T-cell (primary cell): ENCODE results near the gene DUSP28. TPM values are rescaled to one million over a fixed set of nuclear protein-coding genes. Genes with fewer than 3 reads are reported as not detected.
"Not testable (repeated sequence)": the region's sequence is repeated elsewhere in the genome, so short reads cannot be mapped to it uniquely, and the experiment has no call there.

Source experiments
- ATAC-seq, 4 experiments: fragments of 200-7000 bp in 3 of 4; fragments of 150-1000 bp in 1 of 4; cut with Tn5 transposase; replicated peaks in 1 of 4; 1 replicate in 3 of 4; 2 replicates in 1 of 4; pipeline ENCODE4 v1.10.0; 2021; ENCODE audit warnings: moderate library complexity in 3 of 4, mild to moderate bottlenecking in 2 of 4, moderate number of reproducible peaks in 1 of 4
- CTCF ChIA-PET, 2 donors: fragments of 300-600 bp; sonication (Branson Sonifier 250); formaldehyde crosslinking; loops; one replicate each; lab custom pipeline; 2022; ENCODE audit warnings: antibody characterized with exemption in 2 of 2; lab: Charles Lee
- POLR2A ChIA-PET, 2 donors: fragments of 300-600 bp; sonication (Branson Sonifier 250); formaldehyde crosslinking; loops; one replicate each; lab custom pipeline; 2022; ENCODE audit warnings: antibody characterized with exemption in 2 of 2; lab: Charles Lee
- DNase-seq, 35 experiments: peaks; one replicate each; pipeline versions ENCODE4 v3.0.0 to v3.0.0-alpha.2; 2013 to 2023
- H3K27ac ChIP-seq: one replicate; pipeline ENCODE4 v1.5.1; 2013; ENCODE audit warnings: low read length
- H3K27me3 ChIP-seq, 2 experiments: replicated peaks in 1 of 2; 1 replicate in 1 of 2; 2 replicates in 1 of 2; pipeline versions ENCODE4 v1.6.1 to v1.7.0; 2013; ENCODE audit warnings: low read length in 1 of 2, mixed read lengths in 1 of 2; ENCODE audit not compliant: control insufficient read depth in 2 of 2, insufficient read depth in 2 of 2; ENCODE audit errors: extremely low read depth in 1 of 2
- H3K36me3 ChIP-seq, 2 donors: 1 replicate in 1 of 2; 2 replicates in 1 of 2; pipeline versions ENCODE4 v1.6.1 to v1.7.0; 2013; ENCODE audit warnings: low read length in 1 of 2; ENCODE audit not compliant: control insufficient read depth in 2 of 2, insufficient read depth in 1 of 2; ENCODE audit errors: extremely low read depth in 1 of 2
- H3K4me1 ChIP-seq, 2 experiments: 1 replicate in 1 of 2; 2 replicates in 1 of 2; pipeline versions ENCODE4 v1.6.1 to v1.7.0; 2013; ENCODE audit warnings: low read length in 2 of 2, mixed read lengths in 1 of 2; ENCODE audit not compliant: insufficient read depth in 2 of 2, control insufficient read depth in 1 of 2; ENCODE audit errors: extremely low read depth in 1 of 2
- H3K4me3 ChIP-seq, 2 donors: 1 replicate in 1 of 2; 2 replicates in 1 of 2; pipeline versions ENCODE4 v1.5.1 to v1.7.0; 2013; ENCODE audit warnings: mild to moderate bottlenecking in 2 of 2, low read length in 1 of 2, moderate library complexity in 1 of 2; ENCODE audit not compliant: control insufficient read depth in 1 of 2; ENCODE audit errors: extremely low read depth in 1 of 2
- H3K9me3 ChIP-seq: 2 replicates; pipeline ENCODE4 v1.7.0; 2013
- H3K27ac Mint-ChIP-seq, 2 donors: one replicate each; pipeline ENCODE4 v1.8.0; 2020 to 2021; ENCODE audit warnings: mild to moderate bottlenecking in 2 of 2, mixed read lengths in 2 of 2
- H3K27me3 Mint-ChIP-seq, 2 donors: one replicate each; pipeline ENCODE4 v1.8.0; 2021 to 2022; ENCODE audit warnings: mixed read lengths in 2 of 2
- H3K36me3 Mint-ChIP-seq: one replicate; pipeline ENCODE4 v1.8.0; 2021; ENCODE audit warnings: mixed read lengths
- H3K4me1 Mint-ChIP-seq, 3 donors: one replicate each; pipeline ENCODE4 v1.8.0; 2020 to 2022; ENCODE audit warnings: mixed read lengths in 3 of 3, mild to moderate bottlenecking in 1 of 3
- H3K4me3 Mint-ChIP-seq, 3 donors: one replicate each; pipeline ENCODE4 v1.8.0; 2020 to 2022; ENCODE audit warnings: mild to moderate bottlenecking in 3 of 3, mixed read lengths in 3 of 3, moderate library complexity in 3 of 3
- H3K9me3 Mint-ChIP-seq, 3 donors: one replicate each; pipeline ENCODE4 v1.8.0; 2020 to 2022; ENCODE audit warnings: mixed read lengths in 3 of 3
- WGBS: methylation state at CpG from one replicate; pipeline ENCODE4 v1.1.5; 2013; ENCODE audit warnings: missing lambda C conversion rate; ENCODE audit not compliant: insufficient coverage; 5-methylcytosine and 5-hydroxymethylcytosine counted together
- total RNA-seq, 35 experiments: library from RNA in 6 of 35; stranded (reverse) in 6 of 35; fragments of 120-200 nt in 1 of 35; gene quantifications; one replicate each; pipeline versions ENCODE4 v1.2.1 to v1.2.4 and lab custom pipeline; 2013 to 2026

Gene DUSP28
- total RNA-seq, 5 donors from 2014 or later (not counting 1 experiment from before 2014, with no cell fraction given): 11.0 to 17.3 (median 15.4) TPM

DNA sequence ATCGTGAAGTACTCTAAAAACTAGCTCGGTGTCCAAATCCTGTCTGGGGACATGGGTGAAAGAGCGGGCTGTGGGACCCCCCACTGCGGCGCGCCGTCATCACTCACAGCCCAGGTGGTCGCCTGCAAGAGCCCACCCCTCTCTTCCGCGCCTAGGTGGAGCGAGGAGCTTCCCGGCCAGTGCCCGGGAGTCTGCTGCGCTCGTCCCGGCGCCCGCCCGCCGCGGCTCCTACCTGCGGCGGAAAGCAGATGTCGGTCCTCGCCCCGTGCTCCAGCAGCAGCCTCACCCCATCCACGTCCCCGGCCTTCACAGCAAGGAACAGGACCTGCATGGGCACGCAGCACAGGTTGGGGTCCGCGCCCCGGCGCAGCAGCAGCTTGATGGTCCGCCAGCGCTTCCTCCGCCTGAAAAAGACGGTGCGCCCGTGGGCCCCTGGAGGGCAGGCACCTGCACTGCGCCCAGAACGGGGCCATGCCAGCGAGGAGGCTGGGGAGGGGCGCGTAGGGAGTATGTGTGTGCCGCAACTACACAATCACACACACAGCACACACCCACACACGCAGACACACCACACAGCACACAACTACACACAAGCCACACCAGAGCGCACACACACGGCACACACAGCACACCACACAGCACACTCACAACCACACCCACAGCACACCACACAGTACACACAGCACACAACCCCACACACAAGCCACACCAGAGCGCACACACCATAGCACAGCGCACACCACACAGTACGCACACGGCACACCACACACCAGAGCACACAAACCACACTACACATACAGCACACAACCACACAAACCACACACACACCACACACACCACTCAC, 39.8 kb upstream of the DUSP28 start:
- Mint-ChIP-seq H3K4me3 (no peak overlapping the region), H3K4me1 (peaks cover 3 to 4% (median 4%) of the 10 kb centered on the region in 3 donors), H3K27ac (no peak overlapping the region), H3K27me3 (peaks cover 0 to 4% of the 10 kb centered on the region in 2 donors), H3K36me3 (peaks cover 44% of the 10 kb centered on the region), H3K9me3 (peaks cover 0 to 5% (median 2%) of the 10 kb centered on the region in 3 donors)
- H3K9me3 ChIP-seq: no peaks in the 10 kb centered on the region
- no peak overlapping the region for H3K27ac ChIP-seq
- WGBS: 59% methylated on average over 43 of the region's 52 CpGs
- H3K4me3 ChIP-seq: no peak overlapping the region
- POLR2A ChIA-PET: no interaction called here
- no peak for ATAC-seq
- H3K27me3 ChIP-seq: no peaks in the 10 kb centered on the region
- no peaks in the 10 kb centered on the region for H3K4me1 ChIP-seq
- no peak for DNase-seq
- peaks cover 15 to 30% of the 10 kb centered on the region in 2 donors for H3K36me3 ChIP-seq
- CTCF ChIA-PET: no interaction called here

DNA sequence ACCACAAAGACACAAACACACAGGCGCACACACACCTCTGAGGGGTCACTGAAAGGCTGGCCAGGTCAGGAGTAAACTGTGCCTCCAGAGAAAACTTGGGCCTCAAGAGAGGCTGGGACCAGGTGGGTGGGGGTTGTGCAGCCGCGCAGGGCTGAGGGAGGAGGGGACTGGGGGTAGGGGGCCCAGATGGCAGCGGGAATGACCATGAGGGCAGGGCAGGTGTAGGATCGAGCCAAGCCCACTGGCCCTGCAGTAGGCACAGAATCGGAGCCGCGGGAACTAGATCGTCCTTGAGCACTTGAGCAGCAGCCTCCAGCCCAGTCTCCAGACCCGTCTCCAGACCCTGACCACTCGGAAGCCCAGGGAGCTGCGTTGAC, 39.2 kb upstream of the DUSP28 start:
- WGBS: 100% methylated on average over 11 of the region's 12 CpGs
- no peak overlapping the region for H3K27ac Mint-ChIP-seq
- peaks cover 15 to 36% of the 10 kb centered on the region in 2 donors for H3K36me3 ChIP-seq
- no peaks in the 10 kb centered on the region for H3K9me3 ChIP-seq
- no peak overlapping the region for H3K4me3 Mint-ChIP-seq
- no peak overlapping the region for H3K4me3 ChIP-seq
- POLR2A ChIA-PET: no interaction called here
- H3K27ac ChIP-seq: no peak overlapping the region
- DNase-seq (no peak), ATAC-seq (no peak)
- no peaks in the 10 kb centered on the region for H3K27me3 ChIP-seq
- H3K4me1 ChIP-seq: no peaks in the 10 kb centered on the region
- H3K27me3 Mint-ChIP-seq: peaks cover 0 to 4% of the 10 kb centered on the region in 2 donors
- peaks cover 3 to 4% (median 4%) of the 10 kb centered on the region in 3 donors for H3K4me1 Mint-ChIP-seq
- CTCF ChIA-PET: no interaction called here
- peaks cover 49% of the 10 kb centered on the region for H3K36me3 Mint-ChIP-seq
- H3K9me3 Mint-ChIP-seq: peaks cover 0 to 5% (median 2%) of the 10 kb centered on the region in 3 donors

DNA sequence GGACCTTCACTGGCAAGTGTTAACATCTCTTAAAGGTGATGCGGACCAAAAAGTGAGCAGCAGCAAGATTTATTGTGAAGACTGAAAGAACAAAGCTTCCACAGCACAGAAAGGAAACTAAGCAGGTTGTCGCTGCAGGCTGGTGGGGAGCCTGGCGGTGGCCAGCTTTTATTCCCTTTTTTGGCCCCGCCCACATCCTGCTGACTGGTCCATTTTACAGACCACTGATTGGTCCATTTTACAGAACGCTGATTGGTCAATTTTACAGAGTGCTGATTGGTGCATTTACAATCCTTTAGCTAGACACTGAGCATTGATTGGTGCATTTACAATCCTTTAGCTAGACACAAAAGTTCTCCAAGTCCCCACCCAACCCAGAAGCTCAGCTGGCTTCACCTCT, 38.3 kb upstream of the DUSP28 start:
- peaks cover 55% of the 10 kb centered on the region for H3K36me3 Mint-ChIP-seq
- POLR2A ChIA-PET, H3K9me3 Mint-ChIP-seq, H3K9me3 ChIP-seq, H3K4me1 Mint-ChIP-seq, ATAC-seq, H3K27ac Mint-ChIP-seq, H3K4me3 ChIP-seq, H3K4me1 ChIP-seq, H3K27ac ChIP-seq, DNase-seq, H3K27me3 ChIP-seq, H3K27me3 Mint-ChIP-seq, H3K4me3 Mint-ChIP-seq: not testable (repeated sequence)
- peaks cover 15 to 40% of the 10 kb centered on the region in 2 donors for H3K36me3 ChIP-seq
- WGBS: 96% methylated on average over 4 of the region's 5 CpGs
- CTCF ChIA-PET: interaction anchor here in 1 of 2 donors (1.3 kb wide), 1 partner anchor 8 kb away, joined by 6 read pairs; no protein-coding TSS in a partner anchor

DNA sequence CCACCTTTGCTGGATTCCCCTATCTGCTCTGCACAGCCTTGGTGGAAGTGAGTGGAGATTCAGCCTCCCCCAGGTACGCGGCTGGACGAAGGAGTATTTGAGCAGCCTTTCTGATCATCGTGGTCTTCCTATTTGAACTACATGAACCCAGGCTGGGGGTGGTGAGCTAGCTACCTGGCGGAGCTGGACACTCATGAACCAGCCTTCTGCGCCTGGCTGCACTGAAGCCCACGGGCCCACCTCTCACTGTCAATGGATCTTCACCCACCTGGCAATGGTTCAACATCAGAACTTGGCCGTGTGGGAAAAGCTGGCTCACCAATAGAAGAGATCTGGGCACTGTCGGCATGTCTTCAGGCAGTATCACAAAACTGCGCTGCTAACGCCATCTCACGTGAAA, 37.8 kb upstream of the DUSP28 start:
- Histone ChIP-seq H3K9me3 (no peaks in the 10 kb centered on the region), H3K27me3 (no peaks in the 10 kb centered on the region), H3K4me3 (no peak overlapping the region), H3K36me3 (peaks cover 15 to 40% of the 10 kb centered on the region in 2 donors), H3K4me1 (no peaks in the 10 kb centered on the region), H3K27ac (no peak overlapping the region)
- peaks cover 3 to 4% (median 4%) of the 10 kb centered on the region in 3 donors for H3K4me1 Mint-ChIP-seq
- CTCF ChIA-PET: interaction anchor here in 1 of 2 donors (1.3 kb wide), 1 partner anchor 8 kb away, joined by 6 read pairs; no protein-coding TSS in a partner anchor
- peaks cover 2 to 5% (median 5%) of the 10 kb centered on the region in 3 donors for H3K9me3 Mint-ChIP-seq
- H3K27ac Mint-ChIP-seq: no peak overlapping the region
- peaks cover 0 to 4% of the 10 kb centered on the region in 2 donors for H3K27me3 Mint-ChIP-seq
- ATAC-seq: no peak
- H3K4me3 Mint-ChIP-seq: no peak overlapping the region
- WGBS: 100% methylated on average over 9 of the region's 12 CpGs
- DNase-seq: no peak
- POLR2A ChIA-PET: no interaction called here
- peaks cover 60% of the 10 kb centered on the region for H3K36me3 Mint-ChIP-seq

DNA sequence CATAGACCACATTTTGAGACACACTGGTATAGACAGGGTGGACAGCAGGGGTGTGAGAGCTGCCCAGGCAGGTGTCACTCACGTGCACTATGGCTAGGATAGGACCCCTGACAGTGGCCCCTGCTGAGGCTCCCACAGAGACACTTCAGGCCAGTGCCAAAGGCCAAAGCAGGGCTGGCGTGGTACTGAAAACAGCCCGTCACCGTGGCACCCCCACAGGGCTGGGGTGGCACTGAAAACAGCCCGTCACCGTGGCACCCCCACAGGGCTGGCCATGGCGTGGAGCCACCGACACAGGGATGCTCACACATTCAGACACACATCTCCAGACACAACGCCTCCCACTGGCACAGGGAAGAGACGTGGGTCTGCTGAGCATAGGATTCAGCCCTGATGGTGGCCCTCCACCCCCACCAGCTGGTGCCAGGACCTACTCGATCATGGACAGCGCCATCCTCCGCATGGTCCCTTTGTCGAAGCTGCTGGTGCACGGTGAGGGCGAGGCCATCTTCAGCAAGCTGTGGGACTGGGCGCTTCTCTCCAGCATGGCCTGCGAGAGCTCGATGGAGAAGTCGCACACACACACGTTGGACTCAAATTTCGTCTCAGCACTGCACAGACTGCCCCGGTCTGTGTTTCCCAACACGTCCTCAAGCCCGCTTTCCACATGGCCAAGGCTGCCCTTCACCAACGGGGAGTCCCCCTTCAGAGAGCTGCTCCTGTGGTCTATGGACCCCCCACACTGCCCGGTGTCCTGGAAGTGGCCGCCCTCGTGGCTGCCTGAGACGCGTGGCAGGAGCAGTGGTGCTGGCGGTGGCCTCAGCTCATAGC, 36.5 kb upstream of the DUSP28 start:
- Histone ChIP-seq H3K27me3 (no peaks in the 10 kb centered on the region), H3K4me1 (no peaks in the 10 kb centered on the region), H3K27ac (no peak overlapping the region), H3K4me3 (no peak overlapping the region), H3K9me3 (no peaks in the 10 kb centered on the region), H3K36me3 (peaks cover 15 to 43% of the 10 kb centered on the region in 2 donors)
- CTCF ChIA-PET: interaction anchor here in 1 of 2 donors (1.1 kb wide), 1 partner anchor 10 kb away, joined by 3 read pairs; no protein-coding TSS in a partner anchor
- ATAC-seq: no peak
- Mint-ChIP-seq H3K4me3 (no peak overlapping the region), H3K4me1 (peaks cover 3 to 4% (median 4%) of the 10 kb centered on the region in 3 donors), H3K36me3 (peaks cover 62% of the 10 kb centered on the region), H3K27ac (no peak overlapping the region), H3K27me3 (peaks cover 0 to 4% of the 10 kb centered on the region in 2 donors), H3K9me3 (peaks cover 2 to 7% (median 5%) of the 10 kb centered on the region in 3 donors)
- POLR2A ChIA-PET: no interaction called here
- 96% methylated on average over 32 of the region's 32 CpGs for WGBS
- DNase-seq: no peak
